ENCODE data around the gene KRT4.

The KRT4 gene

DNA sequence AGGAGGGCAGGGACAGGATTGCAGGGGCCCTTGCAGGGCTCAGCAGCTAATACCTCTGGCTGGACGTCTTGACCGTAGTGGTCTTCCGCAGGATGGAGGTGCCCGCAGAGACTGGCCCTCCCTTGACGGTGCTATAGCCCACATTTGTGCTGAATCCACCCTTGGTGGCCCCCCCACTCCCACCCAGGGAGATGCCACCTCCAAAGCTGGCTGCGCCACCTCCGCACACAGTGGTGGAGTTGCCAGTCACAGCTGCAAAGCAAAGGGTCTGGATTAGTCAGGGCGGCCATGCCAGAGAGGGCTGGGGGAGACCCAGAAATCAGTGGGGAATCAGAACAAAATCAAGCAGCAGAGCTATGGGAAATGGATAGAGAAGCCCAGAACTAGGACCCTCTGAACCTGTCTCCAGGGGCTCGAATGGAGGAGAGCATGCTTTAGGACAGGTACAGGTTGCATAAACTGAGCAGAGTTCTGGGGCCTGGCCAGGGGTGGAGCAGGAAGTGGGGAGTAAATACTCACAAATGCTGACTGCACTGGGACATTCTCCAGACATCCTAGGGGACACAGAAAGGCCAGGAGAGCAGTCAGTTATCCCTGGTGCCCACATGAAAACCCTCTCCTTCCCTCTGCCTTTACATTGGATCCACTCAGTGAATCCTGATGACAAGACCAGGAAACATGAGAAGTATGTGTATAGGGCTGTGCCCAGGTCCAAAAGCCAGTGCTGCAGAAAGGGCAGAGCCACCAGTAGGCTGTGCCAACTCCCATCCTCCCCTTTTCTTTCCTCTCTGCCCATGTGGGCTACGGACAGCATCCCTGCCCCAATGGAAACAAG, 8.1 kb upstream of the KRT4 start:
- no peak for DNase-seq (ENCODE audit: low read depth in 2 of 2)

DNA sequence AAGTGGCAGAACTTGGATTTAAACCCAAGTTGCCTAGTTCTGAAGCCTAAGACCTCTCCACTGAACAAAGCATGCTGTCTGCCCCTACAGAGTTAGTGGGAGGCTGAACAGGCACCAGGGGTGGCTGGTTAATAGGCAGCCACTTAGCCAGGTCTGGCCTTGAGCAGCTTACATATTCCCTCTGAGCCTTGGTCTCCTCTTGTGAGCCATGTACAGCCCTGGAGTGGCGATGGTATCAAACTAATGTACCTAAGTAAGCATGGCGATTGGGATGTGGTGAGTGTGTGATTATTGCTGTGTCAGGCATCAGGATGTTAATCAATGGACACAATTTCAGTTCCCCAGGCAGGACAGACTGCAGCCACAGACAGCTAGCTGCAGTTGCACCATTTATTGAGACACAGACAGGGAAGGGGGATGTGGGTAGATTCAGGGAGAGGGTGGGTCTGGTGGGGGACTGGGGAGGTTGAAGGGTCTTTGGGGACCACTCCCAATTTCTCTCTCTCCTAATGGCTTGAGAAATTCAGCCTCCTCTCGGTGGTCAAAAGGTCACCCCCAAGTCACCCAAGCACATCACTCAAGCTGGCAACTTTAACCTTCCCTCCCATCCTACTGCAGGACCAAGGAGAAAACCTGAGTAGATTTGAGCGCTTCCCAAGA, 7.3 kb upstream of the KRT4 start:
- DNase-seq (ENCODE audit: low read depth in 2 of 2) = no peak

DNA sequence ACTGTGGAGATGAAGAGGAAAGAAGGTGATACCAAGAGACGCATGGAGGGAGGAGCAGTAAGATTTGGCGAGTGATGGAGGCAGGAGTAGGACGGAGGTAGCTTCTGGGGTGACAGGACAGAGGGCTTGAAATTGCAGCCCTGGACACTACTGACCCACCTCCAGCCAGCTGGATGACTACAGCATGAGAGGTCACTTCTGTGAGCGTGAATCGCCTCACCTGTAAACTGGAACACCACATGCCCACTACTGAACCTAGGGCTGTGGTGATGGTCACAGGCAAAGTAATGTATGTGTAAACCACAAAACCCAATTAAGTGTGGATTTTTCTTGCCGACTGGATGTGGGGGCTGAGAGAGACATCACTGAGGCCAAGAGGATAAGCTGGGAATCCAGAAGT, 6.6 kb upstream of the KRT4 start:
- no peak for DNase-seq (ENCODE audit: low read depth in 2 of 2)

DNA sequence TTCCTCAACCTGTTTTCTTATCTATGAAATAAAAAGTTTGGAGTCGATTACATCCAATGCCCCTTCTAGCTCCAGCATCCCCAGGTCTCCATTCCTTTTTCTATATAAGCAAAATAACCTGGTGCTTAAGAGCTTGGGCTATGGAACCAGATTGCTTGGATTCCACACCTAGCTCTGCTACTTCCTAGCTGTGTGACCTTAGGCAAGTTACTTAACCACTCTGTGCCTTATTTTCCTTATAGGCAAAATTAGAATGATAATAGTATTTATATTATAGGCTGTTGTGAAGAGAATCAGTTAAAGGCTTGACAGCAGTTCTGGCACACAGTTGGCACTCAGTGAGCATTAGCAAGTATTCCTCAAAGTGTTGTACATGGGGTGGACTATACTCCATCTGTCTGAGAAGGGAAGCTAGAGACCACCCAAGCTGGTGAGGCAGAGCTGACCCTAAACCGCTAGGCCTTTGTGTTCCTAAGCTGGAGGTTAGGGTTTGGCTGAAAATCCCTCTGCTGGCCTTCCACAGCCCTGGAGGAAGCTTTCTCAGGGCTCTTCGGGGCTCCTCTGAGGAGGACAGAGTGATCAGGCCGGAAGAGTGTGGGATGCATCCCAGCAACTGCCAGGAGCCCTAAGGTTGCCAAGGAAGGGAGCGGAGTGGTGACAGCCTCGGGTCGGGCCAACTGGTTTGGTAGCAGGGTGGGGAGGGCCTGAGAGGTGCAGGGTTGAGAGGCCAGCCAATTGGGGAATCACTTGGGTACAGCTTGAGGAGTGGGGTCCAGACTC, 6.0 kb upstream of the KRT4 start:
- DNase-seq (ENCODE audit: low read depth in 2 of 2) = no peak

DNA sequence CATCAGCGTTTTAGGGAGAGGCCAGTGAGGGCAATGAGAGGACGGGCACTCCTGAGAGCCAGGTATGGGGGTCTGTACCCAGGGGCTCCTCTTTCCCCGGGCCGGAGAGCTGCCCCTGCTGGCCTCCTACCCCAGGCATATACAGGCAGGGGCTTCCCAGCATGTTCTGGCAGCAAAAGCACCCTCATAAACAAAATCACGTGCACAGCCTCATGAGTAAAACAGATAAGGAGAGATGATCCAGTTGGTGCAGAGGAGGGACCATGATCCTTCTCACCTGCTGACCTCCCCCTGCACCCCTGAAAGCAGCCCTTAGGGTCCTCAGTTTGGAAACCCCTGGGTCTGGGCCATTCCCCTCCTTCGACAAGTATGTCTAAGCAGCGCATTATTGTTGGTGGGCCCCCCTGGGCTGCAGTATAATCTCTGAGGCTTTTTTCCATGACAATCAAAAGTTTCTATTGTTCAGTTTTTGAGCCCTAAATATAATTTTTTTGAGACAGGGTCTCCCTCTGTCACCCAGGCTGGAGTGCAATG, 5.0 kb upstream of the KRT4 start:
- no peak for DNase-seq (ENCODE audit: low read depth in 2 of 2)

DNA sequence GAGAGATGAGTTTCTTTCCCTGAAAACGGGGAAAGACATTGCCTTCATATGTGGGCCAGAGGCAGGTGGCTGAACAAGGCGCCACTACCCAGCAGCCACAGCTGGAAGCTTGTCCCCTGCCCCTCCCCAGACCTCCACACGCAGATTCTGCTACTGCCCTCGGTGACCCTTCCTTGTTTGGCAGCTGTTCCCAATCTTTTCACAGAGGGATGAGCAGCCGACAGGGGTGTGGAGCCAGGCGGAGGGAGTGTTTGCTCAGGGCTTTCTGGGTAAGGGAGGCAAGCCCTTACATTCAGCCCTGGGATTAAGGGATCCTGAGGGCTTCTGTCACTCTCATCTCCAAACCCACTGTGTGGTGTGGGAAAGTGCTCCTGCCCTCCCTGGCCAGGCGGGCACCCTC, 4.5 kb upstream of the KRT4 start:
- DNase-seq (ENCODE audit: low read depth in 2 of 2) = no peak

DNA sequence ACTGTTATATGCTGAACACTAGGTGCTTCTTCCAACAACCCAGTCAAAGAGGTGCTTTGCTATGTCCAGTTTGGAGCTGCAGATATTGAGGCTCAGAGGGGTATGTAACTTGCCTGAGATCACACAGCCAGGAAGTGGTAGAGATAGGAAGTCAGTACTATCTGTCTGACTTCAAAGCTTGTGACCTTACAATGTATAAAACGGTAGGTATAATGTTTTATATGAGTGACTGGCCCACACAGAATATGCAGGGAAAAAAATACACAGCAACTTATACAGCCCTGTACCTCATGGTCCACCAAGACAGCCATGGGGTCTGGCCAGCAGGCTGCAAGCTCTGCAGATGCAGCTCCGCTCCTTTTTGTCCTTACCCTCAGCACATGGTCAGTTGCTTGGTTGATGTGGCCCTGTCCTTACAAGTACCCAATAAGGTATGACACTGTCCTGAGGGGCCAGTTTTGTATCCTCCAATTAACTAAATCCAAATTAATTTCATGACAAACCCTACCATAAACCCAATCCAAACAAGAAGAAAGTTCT, 3.9 kb upstream of the KRT4 start:
- DNase-seq (ENCODE audit: low read depth in 2 of 2) = no peak

DNA sequence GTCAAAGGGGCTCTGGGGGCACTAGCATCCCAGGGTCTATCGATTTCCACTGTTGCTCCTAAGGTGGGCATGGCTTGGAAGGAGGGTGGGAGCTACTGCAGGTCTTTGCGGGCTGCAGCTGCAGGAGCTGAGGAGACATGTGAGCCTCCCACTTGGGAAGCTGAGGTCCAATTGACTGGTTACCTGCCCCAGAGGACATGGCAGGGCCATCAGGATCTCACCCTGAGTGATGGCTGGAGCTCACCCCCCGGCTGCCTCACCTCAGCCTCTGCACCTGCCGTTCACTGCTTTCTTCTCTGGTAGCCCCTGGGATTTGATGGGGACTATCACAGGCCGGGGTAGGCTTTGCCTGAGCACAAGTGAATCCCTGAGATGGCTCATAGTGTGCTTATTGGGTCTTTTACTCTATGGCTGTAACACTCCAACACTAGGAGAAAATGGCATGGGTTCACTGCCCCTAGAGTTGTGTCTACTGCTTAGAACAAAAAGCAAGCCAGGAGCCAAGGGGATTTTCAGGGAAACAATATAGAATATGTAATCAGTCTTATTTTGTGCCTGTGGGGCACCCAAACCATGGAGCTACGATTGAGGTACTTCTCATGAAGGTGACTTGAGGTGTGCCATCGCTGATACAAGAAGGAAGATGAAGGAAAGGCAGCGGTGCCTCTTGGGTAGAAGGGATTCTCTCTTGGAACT, 3.2 kb upstream of the KRT4 start:
- DNase-seq (ENCODE audit: low read depth in 2 of 2) = no peak

DNA sequence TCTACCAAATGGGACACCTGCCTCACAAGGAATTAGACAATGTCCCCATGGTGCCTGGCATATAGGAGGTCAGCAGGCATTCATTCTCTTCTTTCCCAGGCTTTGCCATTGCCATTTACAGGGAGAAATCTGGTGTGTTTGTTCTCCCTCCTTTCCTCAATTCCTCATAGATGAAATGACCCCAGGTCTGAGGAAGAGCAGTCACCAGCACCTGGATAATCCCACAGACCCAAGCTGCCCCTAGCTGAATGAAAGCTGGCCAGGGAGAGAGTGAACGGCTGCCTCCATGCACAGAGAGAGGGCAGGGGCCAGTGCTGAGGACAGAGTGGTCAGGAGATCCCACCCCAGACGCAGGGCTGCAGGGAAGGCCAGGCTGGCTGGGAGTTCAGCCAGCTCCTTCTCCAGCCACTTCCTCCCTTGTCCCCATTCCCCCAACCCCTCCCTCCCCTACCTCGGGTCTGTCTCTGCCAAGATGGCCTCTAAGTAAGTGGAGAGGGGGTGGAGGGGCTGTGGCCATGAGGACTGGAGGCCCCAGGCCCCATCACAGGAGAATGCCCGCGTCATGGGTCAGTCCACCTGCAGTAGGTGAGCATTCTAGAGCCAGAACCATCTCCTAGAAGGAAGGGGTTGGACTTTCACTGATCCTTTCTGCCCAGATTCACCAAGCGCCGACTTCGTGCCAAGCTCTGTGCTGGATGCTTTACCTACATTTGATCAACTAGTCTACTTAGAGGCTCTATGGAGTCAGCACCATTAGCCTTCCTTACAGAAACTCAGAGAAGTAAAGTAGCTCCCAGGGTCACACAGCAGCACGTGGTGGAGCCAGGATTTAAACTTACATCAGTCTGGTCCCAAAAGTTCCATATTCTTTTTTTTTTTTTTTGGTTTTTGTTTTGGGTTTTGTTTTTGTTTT, 2.0 kb upstream of the KRT4 start:
- DNase-seq (ENCODE audit: low read depth in 2 of 2) = no peak

DNA sequence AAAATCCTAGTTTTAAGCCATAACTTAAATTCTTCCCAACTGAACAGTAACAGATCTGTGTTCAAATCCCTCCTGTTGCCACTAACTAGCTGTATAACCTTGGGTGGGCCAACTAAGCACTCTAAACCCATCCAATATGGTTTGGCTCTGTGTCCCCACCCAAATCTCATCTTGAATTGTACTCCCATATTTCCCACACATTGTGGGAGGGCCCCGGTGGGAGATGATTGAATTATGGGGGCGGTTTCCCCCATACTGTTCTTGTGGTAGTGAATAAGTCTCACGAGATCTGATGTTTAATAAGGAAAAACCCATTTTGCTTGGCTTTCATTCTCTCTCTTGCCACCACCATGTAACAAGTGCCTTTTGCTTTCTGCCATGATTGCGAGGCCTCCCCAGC, 1.2 kb upstream of the KRT4 start:
- DNase-seq (ENCODE audit: low read depth in 2 of 2) = no peak

DNA sequence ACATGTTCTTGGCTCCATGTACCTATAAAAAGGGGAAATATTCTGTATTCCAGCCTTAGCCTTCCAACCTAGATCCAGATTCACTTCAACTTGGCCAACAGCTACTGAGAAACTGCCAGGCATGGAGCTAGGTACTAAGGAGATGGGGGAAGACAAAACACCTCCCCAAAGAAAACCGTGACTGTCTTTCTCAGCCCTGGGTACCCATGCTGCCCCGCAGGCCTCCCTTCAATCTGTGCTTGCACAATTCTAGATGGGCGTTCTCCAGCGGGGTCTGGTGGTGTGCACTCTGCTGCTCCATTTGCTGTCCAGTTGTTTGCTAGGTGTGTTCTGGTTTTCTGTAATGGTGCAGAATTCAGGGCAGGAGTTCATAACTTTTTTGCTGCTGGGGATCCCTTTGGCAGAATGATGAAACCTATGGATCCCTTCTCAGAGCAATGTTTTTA, 817 bp upstream of the KRT4 start:
- DNase-seq (ENCODE audit: low read depth in 2 of 2) = no peak

DNA sequence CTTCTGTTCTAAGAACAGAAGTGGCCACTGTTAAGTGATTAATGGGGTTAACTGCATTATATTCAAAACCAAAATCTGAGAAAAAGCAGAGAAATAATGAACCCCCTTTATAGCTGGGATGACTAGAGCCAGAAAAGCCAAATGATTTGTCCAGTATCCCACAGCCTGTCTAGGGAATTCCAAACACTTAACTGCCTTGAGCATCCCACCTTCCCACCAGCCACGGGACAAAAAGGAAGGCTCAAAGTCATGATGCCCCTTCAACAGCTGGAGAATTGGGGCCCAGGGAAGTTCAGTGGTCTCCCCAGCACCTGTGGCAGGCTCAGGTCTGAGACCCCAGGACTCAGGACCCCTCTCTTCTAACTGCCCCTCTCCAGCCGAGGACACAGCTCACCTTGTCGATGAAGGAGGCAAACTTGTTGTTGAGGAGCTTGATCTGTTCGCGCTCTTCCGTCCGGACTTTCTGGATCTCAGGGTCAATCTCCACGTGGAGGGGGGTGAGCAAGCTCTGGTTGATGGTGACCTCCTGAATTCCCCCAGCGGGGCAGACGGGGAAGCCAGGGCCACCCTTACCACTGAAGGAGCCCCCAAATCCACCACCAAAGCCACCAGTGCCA, 605 bp downstream of the KRT4 start:
- DNase-seq (ENCODE audit: low read depth in 2 of 2) = no peak

DNA sequence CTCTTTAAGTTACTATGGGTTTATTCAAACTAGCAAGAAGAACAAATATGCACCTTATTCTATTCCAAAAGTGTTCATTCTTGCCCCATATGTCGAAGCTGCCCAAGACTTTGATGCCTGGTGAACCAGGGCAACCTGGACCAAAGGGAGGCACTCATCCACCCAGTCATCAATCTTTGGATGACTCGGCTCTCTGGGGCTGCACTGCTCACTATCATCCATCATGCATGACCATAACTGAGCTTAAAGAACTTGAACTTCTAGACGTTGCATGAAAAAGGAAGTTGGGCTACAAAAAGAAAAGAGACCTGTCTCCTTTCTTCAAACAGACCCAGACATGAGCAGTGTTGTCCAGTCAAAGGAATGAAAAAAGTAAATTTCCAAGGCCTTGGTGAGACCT, 1.2 kb downstream of the KRT4 start:
- DNase-seq (ENCODE audit: low read depth in 2 of 2) = no peak

DNA sequence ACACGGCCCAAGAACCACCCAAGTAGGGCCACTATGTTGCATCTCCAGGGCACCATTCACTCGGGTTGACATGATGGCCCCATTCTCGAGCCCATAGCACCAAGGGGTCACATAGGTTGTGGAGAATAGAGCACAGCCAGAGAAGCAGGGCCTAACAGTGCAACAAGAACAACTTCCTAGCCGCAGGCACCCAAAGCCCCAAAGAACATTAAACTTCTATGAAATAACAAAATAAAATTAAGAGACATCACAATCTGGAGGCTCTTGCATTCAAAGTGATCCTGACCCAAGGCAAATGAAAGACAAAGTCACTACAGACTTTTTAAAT, 1.9 kb downstream of the KRT4 start:
- DNase-seq (ENCODE audit: low read depth in 2 of 2) = no peak

DNA sequence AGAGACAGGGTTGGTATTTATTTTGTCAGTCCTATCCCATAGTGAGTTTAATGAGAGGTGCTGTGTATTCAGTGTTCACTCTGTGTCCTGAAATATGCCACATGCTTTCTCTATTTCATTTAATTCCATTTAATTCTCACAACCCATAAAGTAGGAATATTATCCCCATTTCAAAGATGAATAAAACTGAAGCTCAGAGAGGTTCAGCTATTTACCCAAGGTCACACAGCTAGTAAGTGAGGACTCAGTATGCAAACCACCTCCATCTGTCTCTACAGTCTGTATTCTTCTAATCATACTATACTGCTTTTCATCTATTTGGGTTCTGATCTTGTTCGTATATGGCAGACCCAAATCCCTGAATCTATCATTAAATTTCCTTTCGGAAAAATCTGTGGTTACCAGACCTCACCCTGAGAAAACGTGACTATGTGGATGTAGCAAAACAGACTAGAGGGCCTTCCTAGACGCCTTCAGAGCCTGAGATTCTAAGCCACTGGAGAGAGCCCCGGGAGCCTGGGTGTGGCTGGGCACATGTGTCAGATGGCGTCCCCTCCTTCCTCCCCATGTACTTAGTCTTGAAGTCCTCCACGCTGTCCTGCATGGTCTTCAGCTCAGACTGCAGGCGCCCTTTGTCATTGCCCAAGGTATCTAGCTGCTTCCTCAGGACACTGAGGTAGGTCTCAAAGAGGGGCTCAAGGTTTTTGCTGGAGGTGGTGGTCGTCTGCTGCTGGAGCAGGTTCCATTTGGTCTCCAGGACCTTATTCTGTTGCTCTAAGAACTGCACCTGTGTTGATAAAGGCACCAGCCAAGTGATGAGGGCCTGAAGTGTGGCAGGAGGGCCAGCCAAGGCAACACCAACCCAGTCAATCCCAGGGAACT, 2.5 kb downstream of the KRT4 start:
- no peak for DNase-seq (ENCODE audit: low read depth in 2 of 2)

DNA sequence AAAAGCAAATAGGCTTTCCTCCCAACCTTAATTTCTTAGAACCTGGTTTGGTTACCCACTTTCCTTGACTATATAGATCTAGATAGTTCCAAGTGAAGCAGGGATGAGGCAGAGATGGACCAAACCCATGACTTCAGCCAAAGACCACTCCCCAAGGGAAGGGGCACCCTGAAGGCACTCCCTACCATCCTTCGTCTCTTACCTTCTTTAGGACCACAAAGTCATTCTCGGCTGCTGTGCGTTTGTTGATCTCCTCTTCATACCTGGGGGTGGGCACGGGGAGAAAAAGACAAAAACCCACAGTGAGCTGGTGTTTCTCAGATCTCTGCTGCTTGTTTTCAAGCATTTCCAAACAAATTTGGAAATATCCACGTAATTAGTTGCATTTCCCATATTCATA, 3.4 kb downstream of the KRT4 start:
- DNase-seq (ENCODE audit: low read depth in 2 of 2) = no peak

DNA sequence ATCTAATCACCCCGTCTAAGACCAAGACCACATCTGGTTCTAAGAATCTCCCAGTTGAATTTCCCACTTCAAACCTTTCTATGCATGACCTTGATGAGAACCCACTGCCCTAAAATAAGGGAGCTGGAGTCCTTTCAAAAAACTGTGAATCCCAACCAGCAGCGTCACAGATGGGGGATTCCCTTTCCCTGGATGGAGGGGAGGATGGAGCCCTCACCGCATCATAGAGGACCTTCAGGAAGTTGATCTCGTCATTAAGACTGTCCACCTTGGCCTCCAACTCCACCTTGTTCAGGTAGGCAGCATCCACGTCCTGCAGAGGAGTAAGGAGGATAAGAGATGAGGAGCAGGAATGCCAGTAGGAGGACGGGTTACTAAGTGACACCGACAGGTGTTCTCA, 4.8 kb downstream of the KRT4 start:
- no peak for DNase-seq (ENCODE audit: low read depth in 2 of 2)

DNA sequence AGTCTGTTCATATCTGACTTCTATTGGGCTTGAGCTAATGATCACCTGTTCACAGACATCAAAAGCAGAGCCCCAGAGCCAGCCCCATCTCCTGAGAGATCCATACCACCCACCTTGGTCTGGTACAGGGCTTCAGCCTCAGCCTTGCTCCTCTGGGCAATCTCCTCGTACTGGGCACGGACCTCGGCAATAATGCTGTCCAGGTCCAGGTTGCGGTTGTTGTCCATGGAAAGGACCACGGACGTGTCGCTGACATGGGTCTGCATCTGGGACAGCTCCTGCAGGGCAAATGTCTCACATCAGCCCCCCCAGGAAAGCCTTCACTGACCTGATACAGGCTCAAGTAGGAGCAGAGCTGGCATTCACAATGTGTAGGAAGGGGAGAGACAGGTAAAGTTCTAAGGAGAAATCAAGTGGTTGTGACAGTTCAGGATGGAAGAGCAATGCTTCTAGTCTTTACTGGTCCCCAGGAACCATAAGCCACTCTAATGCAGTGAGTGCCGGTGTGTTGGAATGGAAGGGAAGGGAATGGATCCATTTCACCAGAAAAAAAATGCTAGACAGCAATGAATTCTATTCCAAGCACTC, 5.2 kb downstream of the KRT4 start:
- DNase-seq (ENCODE audit: low read depth in 2 of 2) = no peak

Measured in stimulated activated CD8-positive, alpha-beta memory T cell treated with anti-CD3 and anti-CD28 coated beads, Interleukin-15, amount 100 ng/mL, for 4 hours (primary cell).